C4-2B (cell line): ENCODE data around the gene GPR142.

ENCODE experiments used
- CTCF ChIP-seq: fragments of 450-650 bp; conservative IDR thresholded peaks from 2 replicates; pipeline ENCODE4 v1.5.1; 2017; ENCODE audit warnings: mild to moderate bottlenecking
- ZFX ChIP-seq: fragments of 450-650 bp; IDR thresholded peaks from 2 replicates; pipeline ENCODE4 v1.6.1; 2017

GRCh38 chr17:74356646-74357465, 10.4 kb upstream of the GPR142 start:
- TF ChIP-seq CTCF, result peak; percentile 12; the same call in 1 of the 2 replicates
- TF ChIP-seq ZFX, result no peak
